DMS53 treated with DMSO at 0.1 percent for 48 hours (cell line): Measurements from ENCODE around the gene EHMT1.

Experiments used
- DNase-seq: peaks from one replicate; lab custom pipeline; 2025; ENCODE audit not compliant: unreplicated experiment; lab: John Stamatoyannopoulos, UW

EHMT1 gene

DNA sequence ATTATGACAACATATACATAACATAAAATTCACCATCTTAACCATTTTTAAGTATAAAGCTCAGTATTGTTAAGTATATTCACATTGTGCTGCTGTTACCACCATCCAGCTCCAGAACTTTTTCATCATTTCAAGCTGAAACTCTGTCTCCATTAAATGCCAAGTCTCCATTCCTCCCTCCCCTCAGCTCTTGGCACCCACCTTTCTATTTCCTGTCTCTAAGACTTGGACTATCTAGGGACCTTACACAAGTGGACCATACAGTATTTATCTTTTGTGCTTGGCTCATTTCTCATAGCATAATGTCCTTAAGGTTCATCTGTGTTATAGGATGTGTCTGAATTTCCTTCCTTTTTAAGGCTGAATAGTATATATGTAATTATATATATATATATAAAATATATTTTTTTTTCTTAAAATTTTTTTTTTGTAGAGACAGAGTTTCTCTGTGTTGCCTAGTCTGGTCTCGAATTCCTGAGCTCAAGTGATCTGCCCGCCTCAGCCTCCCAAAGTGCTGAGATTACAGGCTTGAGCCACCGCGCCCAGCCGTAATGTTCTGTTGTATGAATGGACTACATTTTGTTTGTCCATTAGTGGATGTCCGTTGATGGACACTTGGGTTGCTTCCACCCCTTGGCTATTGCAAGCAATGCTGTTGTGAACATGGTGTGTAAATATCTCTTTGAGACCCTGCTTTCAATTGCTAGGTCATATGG, 72.3 kb downstream of the EHMT1 start:
- DNase-seq, result no peak

DNA sequence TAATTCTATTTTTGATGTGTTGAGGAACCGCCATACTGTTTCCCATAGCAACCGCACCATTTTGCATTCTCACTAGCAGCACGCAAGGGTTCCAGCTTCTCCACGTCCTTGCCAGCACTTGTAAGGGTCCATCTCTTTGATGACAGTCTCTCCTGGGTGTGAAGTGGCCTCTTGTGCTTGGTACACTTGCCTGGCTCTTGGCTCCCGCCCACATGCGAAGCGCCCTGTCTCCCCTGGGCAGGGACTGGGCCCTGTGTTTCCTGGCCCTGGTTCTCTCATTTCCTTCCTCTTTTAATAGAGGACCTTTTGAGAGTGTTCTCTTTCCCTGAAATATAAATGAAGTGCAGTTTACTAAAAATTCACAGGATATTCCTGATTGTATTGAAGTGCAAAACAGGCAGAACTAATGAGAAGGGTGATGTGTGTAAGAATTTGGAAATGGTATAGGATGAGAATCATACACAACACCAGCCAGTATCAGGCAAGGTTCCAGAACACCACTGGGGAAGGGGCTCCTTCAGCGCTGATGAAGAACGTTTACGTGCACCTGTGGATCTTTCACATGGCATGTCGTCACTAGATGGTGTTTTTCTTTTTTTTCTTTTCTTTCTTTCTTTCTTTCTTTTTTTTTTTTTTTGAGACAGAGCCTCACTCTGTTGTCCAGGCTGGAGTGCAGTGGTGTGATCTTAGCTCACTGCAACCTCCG, 73.0 kb downstream of the EHMT1 start:
- DNase-seq, result no peak

DNA sequence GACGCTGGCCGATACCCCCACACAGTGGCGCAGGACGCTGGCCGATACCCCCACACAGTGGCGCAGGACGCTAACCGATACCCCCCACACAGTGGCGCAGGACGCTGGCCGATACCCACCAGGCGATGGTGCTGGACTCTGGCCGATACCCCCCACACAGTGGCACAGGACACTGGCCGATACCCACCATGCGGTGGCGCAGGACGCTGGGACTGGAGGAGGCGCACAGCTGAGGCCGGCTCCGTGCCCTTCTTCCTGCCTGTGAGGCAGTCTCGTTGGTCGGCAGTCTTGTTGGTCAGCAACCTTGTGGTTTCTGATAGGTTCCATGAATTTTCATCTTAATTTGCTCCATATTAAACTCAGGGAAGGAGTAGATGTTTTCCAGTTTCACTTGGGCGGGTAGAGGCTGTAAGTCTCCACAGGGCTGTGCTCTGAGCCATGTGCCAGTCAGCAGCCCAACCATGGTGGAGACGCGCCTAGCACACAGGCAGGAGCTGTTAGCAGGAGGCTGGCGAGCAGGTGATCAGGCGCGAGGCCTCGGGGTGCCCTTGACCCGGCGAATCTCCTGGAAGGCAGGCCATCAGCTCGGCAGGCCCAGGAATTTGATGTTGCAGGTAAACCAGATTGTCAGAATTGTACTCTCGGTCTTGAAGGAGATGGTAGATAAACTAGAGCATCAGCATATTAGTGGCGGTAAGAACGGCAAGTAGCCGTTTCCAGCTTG, 75.6 kb downstream of the EHMT1 start:
- DNase-seq, result no peak

DNA sequence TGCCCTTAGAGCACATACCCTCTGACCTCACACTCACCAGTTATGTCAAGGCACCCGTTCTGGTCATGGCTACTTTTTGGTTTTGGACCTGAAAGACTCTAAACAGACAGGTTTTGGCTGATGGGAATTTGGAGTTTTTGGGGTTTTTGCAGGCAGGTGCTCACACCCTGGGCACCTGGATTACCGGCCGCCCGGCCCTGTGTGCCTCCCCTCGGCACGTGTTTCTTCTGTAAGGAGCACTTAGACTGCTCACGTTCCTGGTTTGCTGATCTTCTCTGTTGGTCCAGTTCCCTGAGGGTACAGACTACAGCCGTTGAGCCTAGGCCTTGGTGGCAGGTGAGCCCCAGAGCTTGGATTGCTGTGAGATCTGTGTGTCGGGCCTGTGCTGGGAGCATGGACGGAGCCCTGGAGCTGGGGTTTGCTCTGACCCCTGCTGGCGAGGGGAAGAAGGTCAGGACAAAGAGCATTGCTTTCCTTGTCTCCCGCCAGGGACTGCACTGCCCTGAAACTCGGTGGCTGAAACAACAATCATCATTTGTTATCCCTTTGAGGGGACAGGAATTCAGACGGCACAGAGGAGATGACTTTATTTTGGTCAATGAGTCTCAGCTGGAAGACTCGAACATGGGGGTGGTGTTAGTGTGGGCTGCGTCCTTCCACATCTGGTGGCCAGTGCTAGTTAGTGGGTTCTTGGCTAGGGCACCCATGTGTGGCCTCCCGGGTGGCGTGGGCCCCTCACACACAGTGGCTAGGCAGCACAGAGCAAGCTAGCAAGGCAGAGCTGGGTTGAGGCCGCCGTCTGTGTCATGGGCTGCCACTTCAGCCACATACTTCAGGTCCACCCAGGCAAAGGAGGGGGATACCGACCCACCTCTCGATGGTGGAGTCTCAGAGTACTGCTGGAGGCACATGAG, 76.4 kb downstream of the EHMT1 start:
- DNase-seq, result peak; percentile 5

DNA sequence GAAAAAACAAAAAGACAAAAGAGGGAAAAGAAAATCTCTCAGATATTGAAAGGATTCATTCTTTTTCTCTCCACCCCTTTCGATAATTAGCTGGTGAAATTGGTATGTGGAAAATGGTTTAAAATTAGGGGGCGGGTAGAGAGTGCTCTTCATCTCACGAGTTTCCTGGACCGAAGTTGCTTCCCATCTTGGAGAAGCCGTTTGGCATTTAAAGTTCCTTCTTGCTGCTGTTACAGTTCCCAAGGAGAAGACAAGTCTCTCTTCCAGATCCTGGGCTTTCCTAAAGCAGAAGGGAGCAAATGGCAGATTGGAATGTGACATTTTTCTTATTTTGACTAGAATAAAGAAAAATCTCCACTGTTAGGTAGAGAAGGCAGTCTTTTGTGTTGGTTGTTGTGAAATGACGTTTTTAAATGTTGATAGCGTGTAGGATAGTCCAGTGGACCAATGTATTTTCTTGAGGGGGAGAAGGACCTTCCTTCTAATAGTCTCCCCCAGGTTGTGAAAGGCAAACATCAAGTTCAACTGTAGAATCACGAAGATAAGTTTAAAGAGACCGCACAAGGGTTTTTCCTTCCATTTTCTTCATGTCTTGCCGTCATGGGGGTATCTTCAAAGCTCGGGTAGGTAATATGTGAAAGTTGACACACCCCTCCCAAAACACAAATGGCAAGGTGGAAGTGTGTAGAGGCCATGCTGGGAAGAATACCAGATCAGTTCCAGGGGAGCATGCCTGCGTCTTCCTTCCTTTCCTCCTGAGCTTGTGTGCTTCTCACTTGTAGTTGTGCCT, 77.5 kb downstream of the EHMT1 start:
- no peak for DNase-seq

DNA sequence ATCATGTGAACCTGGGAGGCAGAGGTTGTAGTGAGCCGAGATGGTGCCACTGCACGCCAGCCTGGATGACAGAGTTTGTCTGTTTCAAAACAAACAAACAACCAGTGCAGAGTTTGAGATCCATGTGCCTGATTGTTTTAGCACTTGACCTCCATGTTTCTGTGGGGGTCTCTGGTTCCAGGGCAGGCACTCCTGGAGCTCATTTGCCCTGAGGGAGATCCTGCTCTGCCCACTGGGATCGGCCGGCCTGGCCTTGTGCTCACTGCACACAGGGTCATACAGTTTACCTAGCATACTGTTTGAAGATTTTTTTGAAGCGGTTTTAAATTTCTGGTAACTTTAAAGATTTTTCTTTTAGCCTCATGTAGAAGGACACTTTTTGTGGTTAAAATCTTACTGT, 78.4 kb downstream of the EHMT1 start:
- no peak for DNase-seq

DNA sequence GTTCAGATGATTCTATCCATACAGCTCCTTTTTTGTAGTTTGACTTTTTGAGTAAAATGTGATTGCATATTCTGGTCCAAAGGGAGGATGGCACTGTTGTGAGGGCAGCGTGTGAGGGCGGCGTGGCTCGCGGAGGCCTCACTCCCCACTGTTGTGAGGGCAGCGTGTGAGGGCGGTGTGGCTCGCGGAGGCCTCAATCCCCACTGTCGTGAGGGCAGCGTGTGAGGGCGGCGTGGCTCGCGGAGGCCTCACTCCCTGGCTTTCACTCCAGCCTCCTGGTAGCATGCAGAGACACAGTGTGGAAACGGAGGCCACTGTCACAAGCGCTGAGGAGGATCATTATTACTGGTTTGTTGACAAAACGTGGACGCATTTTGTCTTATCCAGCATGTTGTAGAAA, 79.0 kb downstream of the EHMT1 start:
- DNase-seq, result no peak

DNA sequence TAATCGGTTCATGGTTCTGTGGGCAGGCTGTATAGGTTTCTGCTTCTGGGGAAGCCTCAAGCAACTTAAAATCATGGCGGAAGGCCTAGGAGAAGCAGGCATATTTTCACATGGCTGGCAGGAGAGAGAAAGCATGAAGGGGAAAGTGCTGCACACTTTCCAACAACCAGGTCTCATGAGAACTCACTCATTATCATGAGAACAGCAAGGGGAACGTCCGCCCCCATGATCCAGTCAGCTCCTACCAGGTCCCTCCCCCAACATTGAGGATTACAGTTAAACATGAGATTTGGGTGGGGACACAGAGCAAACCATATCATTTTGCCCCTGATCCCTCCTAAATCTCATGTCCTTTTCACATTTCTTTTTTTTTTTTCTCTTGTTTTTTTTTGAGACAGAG, 82.1 kb downstream of the EHMT1 start:
- DNase-seq, result no peak

DNA sequence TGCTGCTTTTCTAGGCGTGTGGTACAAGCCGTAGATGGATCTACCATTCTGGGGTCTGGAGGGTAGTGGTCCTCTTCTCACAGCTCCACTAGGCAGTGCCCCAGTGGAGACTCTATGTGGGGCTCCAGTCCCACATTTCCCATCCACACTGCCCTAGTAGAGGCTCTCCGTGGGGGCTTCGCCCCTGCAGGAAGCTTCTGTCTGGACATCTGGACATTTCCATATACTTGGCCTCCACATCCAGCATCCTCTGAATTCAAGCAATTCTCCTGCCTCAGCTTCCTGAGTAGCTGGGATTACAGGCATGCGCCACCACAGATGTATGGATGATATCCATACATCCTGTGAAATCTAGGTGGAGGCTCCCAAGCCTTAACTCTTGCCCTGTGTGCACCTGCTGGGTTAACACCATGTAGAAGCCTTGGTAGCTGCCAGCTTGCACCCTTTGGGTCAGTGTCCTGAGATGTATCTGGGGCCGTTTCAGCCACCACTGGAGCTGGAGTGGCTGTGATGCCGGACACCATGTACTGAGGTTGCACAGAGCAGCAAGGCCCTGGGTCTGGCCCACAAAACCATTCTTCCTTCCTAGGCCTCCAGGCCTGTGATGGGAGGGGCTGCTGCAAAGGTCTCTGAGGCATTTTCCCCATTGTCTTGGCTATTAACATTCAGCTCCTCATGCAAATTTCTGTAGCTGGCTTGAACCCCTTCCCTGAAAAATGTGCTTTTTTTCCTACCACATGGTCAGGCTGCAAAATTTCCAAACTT, 84.0 kb downstream of the EHMT1 start:
- DNase-seq, result no peak

DNA sequence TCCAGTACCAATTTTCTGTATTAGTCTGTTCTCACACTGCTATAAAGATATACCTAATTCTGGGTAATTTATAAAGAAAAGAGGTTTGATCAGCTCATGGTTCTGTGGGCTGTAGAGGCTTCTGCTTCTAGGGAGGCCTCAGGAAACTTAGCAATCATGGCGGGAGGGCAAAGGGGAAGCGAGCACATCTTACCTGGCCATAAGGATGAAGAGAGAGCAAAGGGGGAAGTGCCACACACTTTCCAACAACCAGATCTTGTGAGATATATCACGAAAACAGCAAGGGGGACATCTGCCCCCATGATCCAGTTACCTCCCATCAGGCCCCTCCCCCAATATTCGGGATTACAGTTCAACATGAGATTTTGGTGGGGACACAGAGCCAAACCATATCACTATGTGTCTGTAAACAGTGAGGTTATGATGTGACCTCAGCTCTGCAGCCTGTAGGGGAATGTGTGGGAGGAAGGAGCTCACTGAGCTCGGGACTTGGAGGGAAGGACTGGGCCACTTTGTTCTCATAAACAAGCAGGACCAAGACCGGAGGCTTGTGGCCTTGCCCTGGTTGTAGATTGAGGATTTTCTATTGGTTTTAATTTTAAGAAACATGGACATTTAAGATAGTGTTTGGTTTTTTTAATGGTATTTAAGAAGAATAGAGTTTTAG, 85.2 kb downstream of the EHMT1 start:
- no peak for DNase-seq

DNA sequence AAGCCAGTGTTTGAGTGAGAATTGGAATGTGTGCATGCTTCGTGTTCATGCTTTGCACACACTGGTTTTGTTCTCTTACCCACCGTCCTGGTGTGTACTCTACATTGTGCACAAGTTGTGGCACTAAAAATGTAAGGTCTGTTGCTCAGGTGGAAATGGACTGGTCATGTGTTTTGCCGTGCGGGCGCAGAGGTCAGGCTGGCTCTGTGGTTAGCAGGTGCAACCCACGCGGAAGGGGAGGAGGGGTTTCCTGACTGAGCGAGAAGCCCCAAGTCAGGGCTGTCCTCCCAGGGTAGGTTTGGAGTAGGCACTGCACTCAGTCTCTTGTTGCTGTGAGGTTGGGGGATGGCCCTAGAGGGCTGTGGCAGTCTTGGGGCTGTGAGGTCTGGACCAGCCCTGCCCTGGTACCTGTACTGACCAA, 86.6 kb downstream of the EHMT1 start:
- no peak for DNase-seq

DNA sequence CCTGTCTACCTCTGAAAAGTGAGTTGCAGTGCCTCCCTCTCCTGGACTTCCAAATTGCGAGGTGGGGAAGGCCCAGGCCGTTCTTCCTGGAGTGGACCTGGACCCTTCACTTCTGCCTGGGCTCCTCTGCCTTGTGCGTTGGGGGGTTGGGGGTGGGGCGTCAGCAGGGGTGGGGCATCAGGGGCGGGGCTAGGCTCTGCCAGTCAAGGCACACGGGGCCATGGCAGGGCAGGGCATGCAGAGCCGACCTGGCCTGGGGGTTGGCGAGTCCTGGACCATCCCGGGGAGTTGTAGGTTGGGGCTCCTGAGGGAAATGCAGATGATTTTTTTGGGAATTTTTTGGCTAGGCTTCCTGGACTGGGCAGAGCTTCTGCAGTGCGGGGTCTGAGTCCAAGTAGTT, 87.1 kb downstream of the EHMT1 start:
- no peak for DNase-seq

DNA sequence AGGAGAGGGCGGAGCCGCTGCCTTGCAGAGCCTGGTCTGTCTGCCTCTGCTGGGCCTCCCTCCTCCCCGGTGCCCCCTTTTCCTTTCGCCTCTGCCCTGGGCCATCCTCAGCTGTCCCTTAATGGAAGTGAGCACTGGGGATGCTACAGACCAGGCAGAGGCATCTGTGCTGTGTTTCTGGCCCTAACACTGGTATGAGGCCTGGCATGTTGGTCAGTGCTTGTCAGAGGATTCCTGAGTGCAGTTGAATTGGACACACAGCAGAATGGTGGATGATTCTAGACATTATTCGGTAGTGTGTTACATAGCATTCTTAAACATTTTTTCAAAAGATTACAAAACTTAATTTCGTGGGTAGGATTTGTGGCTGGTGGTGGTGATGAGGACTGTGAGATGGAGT, 88.6 kb downstream of the EHMT1 start:
- no peak for DNase-seq

DNA sequence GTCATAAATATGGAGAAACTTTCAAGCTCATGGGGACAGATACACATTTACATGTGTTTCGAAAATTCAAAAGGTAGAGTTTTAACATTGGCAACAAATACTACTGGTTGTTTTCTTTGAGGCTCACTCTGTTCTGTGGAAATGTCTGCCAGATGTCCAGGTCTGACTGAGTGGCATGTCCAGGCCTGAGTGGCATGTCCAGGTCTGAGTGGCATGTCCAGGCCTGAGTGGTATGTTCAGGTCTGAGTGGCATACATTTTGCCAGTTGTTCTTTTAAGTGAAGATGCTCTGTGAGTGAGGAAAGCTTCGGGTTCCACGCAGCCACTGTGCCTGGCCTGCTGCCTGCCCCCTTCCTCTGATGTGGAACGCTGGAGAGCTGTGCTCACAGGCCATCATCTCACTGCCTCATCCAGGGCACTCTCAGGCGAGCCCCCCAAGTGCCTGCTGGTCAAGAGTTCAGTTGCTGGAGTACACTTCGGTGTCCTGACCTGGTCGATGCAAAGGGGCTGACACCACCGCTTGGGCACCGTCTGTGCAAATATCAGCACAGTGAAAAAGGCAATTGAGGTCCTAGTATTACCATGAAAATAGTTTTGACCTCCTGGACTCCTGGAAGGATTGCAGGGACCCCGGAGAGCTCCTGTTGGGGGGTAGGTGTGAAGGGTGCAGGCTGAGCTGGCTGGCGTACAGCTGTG, 89.9 kb downstream of the EHMT1 start:
- no peak for DNase-seq

DNA sequence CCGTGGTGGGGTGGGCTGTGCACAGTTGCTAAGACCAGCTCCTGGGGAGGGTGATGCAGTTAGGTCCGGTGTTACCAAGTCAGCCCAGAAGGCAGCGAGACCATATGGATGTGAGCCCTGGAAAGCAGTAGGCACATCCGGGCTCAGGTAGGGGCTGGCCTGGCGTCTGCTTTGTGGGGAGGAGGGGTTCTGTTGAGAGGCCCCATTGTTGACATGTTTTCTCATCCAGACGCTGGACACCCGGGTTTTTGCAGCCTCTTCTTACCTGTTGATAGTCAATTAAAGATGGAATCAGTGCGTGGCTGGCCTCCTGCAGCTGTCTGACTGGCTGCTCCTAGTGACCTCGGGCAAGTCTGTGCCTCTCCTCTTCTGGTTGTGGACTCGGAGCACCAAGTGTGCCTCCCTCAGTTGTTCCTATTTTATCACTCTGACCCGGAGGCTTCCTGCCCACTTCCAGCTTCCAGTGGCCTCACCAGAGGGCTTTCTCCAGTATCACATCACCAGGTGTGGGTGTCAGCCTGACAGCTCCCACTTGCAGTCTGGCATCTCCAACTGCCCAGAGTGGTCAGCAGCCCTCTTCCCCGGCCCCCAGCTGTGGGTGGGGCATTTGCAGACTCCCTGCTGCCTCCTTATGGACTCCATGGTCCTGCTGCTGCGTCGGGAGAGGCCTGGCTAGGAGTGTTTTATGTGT, 90.8 kb downstream of the EHMT1 start:
- no peak for DNase-seq

DNA sequence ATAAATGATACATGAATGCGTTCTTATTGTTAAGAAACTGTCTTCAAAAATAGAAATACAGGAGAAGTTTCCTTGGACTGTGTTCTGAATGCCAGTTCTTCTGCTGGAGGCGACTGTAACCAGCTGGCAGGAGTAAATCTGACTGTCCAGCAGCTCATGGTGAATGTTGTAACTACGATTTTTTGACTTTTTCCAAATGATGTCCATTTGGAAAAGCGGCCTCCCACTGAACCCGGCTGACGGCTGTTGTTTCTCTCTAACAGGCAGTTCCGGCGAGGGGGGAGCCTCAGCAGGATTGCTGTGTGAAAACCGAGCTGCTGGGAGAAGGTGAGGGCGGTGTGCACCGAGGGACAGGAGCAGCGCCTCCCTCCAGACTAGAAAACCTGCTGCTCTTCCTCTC, 91.9 kb downstream of the EHMT1 start:
- no peak for DNase-seq

DNA sequence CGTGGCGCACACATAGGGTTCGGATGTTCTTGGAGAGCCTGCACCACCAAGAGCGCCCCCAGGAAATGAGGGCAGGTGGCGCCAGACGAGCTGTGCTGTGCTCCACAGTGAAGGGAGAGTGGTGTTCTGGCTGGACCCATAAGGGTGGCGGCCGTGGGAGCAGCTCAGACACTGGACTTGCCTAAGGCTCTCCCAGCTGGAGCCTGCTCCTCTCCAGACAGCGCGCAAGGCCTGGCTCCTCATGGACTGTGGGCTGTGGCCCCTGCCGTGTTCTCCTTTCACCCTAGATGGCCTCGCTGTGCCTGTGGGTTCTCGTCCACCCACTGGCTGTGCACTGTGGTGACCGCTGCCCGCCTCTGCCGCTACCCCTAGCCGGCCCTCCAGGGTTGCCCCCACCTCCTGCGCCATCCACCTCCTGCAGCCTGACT, 92.9 kb downstream of the EHMT1 start:
- DNase-seq, result no peak

DNA sequence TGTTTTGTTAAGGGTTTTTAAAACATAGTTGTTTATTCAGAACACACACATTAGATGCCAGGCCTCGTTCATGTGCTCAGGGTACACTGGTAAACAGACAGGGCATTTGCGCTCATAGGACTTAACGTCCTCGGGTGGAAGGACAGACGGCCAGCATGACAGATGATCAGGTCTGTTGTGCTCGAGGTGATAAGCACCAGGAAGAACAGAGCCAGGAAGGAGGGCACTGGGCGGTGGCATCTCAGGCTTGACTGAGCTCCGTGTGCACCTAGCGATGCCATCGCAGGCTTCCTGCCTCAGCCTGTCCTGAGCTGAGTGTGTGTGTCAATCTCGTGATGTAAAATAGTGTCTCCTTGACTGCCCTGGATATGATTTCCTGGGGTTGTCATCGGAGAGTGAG, 96.5 kb downstream of the EHMT1 start:
- no peak for DNase-seq
